ENCODE data around the gene IDH1. TPM values are rescaled to one million over a fixed set of nuclear protein-coding genes. Genes with fewer than 3 reads are reported as not detected.

The IDH1 gene
- polyA plus RNA-seq, 2 of the 4 experiments (the other 2 are of a cell fraction), result 180 to 346 TPM

- H3K9me3 ChIP-seq, result no peaks in the 10 kb centered on the region
- no peak overlapping the region for H3K27ac ChIP-seq
- FAIRE-seq (no peak), DNase-seq (ENCODE audit: low read depth in 1 of 2, low spot score in 1 of 2) (no peak), ATAC-seq (0 out of 6 replicates have a peak, but pooled peaks of 1 of the 2 experiments have one; percentile 24)
- TF ChIP-seq RAD21 (conservative IDR thresholded peaks at IDR 0.05 in 1 of 2, IDR thresholded peaks at IDR 0.05 in 1 of 2) (no peak), ZNF302 (CRISPR knock-in tag; IDR thresholded peaks at IDR 0.05) (no peak), ZFP36 (IDR thresholded peaks at IDR 0.05; ENCODE audit: borderline replicate concordance, partially characterized antibody) (no peak), PHF8 (IDR thresholded peaks at IDR 0.05; ENCODE audit: borderline replicate concordance, low read depth) (no peak), SREBF2 (IDR thresholded peaks at IDR 0.05) (no peak), MAX (IDR thresholded peaks at IDR 0.05) (no peak), TFCP2L1 (CRISPR knock-in tag; IDR thresholded peaks at IDR 0.05) (no peak)
- TF ChIP-seq, protein P1, sequence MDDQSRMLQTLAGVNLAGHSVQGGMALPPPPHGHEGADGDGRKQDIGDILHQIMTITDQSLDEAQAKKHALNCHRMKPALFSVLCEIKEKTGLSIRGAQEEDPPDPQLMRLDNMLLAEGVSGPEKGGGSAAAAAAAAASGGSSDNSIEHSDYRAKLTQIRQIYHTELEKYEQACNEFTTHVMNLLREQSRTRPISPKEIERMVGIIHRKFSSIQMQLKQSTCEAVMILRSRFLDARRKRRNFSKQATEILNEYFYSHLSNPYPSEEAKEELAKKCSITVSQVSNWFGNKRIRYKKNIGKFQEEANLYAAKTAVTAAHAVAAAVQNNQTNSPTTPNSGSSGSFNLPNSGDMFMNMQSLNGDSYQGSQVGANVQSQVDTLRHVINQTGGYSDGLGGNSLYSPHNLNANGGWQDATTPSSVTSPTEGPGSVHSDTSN (IDR thresholded peaks at IDR 0.05), result no peak
- POLR2A ChIA-PET, result no interaction called here
- H3K4me2 ChIP-seq, result no peak overlapping the region
- no peak overlapping the region for H3K4me3 ChIP-seq
- 69% methylated on average over 9 of the region's 9 CpGs for WGBS (ENCODE audit: missing lambda C conversion rate)
- no peaks in the 10 kb centered on the region for H3K4me1 ChIP-seq
- CTCF ChIA-PET, result interaction anchor here (0.6 to 1.3 kb wide), 2 partner anchors 33 to 689 kb away, joined by 3 to 4 read pairs; no protein-coding TSS in a partner anchor
Measured at GRCh38 chr2:208208335-208209085, 46.4 kb downstream of the IDH1 start.

DNA sequence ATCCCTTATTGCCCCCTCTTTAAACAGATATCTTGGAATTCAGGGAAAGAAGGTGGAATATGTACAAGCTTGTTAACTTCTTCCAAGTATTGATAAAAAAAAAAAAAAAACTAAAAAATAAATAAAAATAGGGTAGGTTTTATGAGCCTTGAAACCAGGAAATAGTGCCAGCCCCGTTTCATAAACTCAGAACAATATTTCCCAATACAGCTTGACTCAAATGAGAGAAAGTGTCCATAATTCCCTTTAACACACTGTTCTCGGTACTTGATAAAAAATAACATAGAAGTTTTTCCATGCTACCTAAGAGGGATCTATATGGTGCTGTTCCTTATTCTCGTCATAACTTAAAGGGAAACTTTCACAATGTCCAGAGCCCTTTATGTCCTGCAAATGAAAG, 47.1 kb downstream of the IDH1 start:
- Histone ChIP-seq H3K4me1 (no peaks in the 10 kb centered on the region), H3K9me3 (no peaks in the 10 kb centered on the region), H3K4me2 (no peak overlapping the region), H3K4me3 (no peak overlapping the region), H3K27ac (no peak overlapping the region)
- no peak for FAIRE-seq
- CTCF ChIA-PET, result interaction anchor here (0.6 kb wide), 1 partner anchor 688 kb away, joined by 3 read pairs; no protein-coding TSS in a partner anchor
- no peak for ATAC-seq
- POLR2A ChIA-PET, result no interaction called here
- TF ChIP-seq CHD4 (IDR thresholded peaks at IDR 0.05; ENCODE audit: borderline replicate concordance) (no peak), RFX5 (IDR thresholded peaks at IDR 0.05) (no peak), ZNF302 (CRISPR knock-in tag; IDR thresholded peaks at IDR 0.05) (no peak), RAD21 (conservative IDR thresholded peaks at IDR 0.05 in 1 of 2, IDR thresholded peaks at IDR 0.05 in 1 of 2) (no peak), TP53 (CRISPR knock-in tag; IDR thresholded peaks at IDR 0.05) (no peak), GATA3 (IDR thresholded peaks at IDR 0.05; ENCODE audit: borderline replicate concordance) (no peak), JUN (IDR thresholded peaks at IDR 0.05) (no peak), POLR2AphosphoS2 (conservative IDR thresholded peaks at IDR 0.05; ENCODE audit: low read length) (no peak), MAZ (IDR thresholded peaks at IDR 0.05; ENCODE audit: borderline replicate concordance, low read depth, low read length) (no peak), TFCP2L1 (CRISPR knock-in tag; IDR thresholded peaks at IDR 0.05) (no peak)
- TF ChIP-seq, protein P1 (IDR thresholded peaks at IDR 0.05), result no peak
- DNase-seq (ENCODE audit: low read depth in 1 of 2, low spot score in 1 of 2), result no peak
- WGBS (ENCODE audit: missing lambda C conversion rate), result 65% methylated on average over 3 of the region's 3 CpGs

DNA sequence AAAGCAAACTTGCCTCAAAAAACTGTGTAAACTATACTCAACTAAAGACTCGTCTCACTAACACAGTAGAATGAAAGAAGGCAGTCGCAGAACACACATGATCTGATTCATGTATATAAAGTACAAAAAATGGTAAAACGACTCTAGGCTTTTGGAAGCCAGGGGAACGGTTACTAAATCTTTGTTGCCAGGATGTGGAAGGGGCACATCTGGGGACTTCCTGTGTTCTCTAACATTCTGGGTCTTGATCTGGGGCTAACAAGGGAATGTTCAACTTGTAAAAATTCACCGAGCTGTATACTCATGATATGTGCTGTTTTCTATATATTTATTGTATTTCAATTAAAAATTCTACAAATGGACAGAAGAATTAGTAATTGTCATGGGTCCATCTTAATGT, 50.7 kb downstream of the IDH1 start:
- DNase-seq (ENCODE audit: low read depth in 1 of 2, low spot score in 1 of 2), result no peak
- CTCF ChIA-PET, result interaction anchor here (0.6 to 0.8 kb wide), 2 partner anchors 391 to 459 kb away, joined by 3 read pairs; no protein-coding TSS in a partner anchor
- no peak for TF ChIP-seq HOXB5 (CRISPR knock-in tag; IDR thresholded peaks at IDR 0.05)
- TF ChIP-seq HES2 (IDR thresholded peaks at IDR 0.05), result no peak
- TF ChIP-seq EP300 (IDR thresholded peaks at IDR 0.05), result no peak
- no peak for TF ChIP-seq CHD4 (IDR thresholded peaks at IDR 0.05; ENCODE audit: borderline replicate concordance)
- TF ChIP-seq, protein P2, sequence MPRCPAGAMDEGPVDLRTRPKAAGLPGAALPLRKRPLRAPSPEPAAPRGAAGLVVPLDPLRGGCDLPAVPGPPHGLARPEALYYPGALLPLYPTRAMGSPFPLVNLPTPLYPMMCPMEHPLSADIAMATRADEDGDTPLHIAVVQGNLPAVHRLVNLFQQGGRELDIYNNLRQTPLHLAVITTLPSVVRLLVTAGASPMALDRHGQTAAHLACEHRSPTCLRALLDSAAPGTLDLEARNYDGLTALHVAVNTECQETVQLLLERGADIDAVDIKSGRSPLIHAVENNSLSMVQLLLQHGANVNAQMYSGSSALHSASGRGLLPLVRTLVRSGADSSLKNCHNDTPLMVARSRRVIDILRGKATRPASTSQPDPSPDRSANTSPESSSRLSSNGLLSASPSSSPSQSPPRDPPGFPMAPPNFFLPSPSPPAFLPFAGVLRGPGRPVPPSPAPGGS (IDR thresholded peaks at IDR 0.05), result no peak
- TF ChIP-seq NR3C1 (IDR thresholded peaks at IDR 0.05), result no peak
- no peak for TF ChIP-seq E2F6 (IDR thresholded peaks at IDR 0.05; ENCODE audit: borderline replicate concordance, low read depth)

More for the DNA sequence above, 50.7 kb downstream of the IDH1 start:
- FAIRE-seq, result no peak
- H3K4me2 ChIP-seq, result no peak overlapping the region
- H3K27ac ChIP-seq, result no peak overlapping the region
- no peak for ATAC-seq
- no peaks in the 10 kb centered on the region for H3K9me3 ChIP-seq
- POLR2A ChIA-PET, result no interaction called here
- no peak overlapping the region for H3K4me3 ChIP-seq
- 71% methylated on average over 5 of the region's 5 CpGs for WGBS (ENCODE audit: missing lambda C conversion rate)
- no peaks in the 10 kb centered on the region for H3K4me1 ChIP-seq
